COLO829 (cell line): ENCODE data around the gene SLC24A1.
A peak's percentile ranks its signal among the peaks of the same experiment; 100 is the strongest.

Experiments
- DNase-seq: peaks from one replicate; pipeline ENCODE4 v3.0.0; 2012; ENCODE audit warnings: low spot score

The SLC24A1 gene

DNA sequence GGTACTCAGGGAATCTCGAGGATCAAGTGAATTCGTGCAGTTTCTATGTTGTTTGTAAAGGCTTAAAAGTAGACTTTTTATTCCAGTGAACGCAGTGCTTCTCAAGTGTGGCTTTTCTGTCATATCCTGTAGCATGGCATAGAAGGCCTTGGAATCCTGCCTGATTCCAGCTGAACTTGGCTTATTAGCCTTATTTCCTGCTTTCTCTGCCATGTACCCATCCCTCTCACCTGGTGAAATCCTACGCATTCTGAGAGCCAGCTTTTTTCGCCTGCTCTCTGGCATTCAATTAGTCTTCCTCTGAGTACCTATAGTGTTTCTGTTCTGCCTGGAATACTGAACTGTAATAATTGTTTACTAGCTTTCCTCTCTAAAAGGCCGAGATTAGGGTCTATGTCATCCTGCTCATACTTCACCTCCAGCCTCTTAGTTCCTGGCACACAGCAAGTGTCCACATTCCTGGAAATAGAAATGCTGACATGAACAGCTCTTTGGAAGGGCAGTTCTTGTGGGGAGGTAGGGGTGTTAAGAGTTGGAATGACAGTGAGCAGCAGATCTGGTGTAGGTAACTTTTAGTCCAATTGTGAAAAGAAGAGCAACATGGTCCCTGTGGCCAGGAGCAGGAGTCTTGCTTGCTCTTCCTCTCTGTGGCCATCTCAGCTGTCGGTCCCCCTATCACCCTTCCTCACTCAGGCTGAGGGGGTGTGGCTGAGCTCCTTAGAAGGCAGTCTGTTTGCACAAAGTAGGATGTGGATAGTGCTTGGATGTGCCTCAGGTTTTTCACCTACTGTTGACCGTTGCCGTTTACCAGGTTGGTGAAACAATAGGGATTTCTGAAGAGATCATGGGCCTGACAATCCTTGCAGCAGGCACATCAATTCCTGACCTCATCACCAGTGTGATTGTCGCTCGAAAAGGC is 30.4 kb downstream of the SLC24A1 start:
- no peak for DNase-seq

DNA sequence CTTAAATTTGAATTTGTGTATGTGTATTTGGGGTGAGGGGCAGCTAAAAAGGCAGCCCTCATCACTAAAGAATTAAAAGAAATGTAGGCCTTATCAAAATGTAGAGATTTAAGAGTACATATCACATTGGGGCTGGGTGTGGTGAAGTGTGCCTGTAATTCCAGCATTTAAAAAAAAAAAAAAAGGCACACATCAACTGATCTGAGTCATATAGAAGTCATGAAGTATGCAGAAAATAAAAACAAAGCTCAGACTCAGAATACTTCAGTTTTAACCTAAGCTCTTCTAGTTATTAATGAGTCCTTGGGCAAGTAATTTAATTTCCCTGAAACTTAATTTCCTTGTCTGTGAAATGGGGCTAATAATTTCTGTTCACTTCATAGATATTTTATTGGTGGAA is 31.6 kb downstream of the SLC24A1 start:
- DNase-seq = no peak

DNA sequence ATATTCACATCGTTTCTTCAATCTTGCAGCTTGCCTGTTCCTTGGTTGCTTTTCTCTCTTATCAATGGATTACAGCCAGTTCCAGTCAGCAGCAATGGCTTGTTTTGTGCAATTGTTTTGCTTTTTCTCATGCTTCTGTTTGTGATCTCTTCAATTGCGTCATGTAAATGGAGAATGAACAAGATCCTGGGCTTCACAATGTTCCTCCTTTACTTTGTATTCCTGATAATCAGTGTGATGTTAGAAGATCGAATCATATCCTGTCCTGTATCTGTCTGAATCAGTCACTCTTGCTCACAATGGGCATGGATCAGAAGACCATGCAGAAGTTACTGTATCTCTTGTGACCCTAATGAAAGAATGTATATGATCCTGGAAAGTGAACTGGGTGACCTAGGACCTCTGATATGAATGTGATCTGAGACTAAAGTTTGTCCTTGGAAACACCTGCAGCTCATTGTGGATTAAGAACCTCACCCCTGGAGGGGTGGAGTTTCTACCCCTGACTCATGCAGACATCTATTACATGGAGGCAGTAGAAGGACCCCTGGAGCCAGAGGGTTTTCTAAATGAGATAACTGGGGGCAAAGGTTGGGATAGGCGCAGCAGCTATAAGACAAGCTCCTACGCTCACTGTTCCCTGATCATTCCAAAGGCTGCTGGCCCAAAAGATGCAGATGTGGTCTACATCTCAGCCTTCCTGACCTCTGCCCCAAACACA is 32.2 kb downstream of the SLC24A1 start:
- DNase-seq = no peak

DNA sequence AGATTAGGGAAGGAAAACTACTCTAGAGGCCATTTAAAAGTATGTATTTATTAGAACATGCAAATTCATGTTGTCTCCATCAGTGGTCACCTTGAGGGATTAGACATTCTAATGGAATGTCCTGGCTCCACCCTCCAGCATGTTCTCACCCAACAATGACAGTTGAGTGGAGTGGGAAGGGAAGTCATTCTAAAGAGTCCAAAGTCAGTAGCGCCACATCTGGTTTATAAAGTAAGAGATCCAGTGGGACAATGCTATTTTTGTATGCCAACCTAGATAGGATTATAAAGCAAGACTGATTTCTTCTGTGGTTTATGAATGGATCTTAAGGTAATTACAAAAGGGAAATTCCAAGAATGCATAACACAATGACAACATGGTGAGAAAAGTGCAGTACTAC is 33.3 kb downstream of the SLC24A1 start:
- DNase-seq = no peak

DNA sequence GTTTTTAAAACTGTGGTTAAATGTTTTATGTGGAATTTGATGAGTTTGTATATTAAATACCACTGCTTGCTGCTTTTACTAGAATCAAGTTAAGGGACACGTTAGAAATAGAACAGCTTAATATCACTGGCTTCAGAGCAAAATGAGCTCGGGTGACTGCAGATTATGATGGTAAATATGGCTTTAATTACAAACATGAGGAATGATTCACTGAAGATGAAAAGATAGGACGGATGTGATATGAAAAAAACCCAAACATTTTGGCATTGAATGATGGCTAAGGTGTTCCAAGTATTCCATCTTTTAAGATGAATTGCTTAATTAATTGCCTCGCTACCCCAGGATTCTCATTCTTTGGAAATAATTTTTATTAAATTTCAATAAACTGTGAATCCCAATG is 33.7 kb downstream of the SLC24A1 start:
- DNase-seq = no peak

DNA sequence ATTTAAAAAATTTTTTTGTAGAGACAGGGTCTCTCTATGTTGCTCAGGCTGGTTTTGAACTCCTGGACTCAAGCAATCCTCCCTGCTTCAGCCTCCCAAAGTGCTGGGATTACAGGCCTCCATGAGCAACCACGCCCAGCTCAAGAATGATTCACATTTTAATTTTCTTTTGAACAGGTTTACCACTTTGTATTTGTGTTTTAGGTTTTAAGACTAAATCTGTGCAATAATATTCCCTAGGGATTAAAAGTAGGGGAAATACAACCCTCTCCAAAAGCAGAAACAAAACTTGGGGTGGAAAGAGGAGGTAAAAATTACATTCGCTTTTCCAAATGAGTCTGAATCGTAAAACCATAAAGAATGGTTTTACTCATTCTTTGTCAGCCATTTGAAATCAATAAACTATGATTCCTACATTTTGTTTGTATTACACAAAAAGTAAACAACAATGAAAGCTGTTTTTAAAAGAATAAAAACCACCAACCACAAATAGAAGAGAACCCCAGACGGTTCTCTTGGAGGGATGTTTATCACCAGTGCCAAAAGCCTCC is 37.8 kb downstream of the SLC24A1 start:
- DNase-seq = no peak

DNA sequence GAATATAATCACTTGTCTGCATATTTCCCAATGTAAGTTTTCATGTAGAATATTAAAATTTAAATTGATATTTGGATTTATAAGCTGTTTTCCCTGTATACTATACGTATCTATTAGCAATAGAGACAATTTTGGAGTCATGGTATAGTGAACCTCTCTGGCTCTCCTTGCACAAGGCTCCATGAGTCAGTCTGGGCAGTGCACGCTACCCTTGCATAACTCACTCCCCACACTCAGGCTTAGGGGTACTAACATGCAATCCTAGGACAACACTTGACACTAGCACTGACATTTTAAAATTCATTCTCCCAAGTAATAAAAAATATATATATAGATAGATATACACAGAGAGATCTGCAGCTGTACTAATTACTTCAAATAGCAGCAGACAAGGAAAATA is 39.2 kb downstream of the SLC24A1 start:
- DNase-seq = no peak

DNA sequence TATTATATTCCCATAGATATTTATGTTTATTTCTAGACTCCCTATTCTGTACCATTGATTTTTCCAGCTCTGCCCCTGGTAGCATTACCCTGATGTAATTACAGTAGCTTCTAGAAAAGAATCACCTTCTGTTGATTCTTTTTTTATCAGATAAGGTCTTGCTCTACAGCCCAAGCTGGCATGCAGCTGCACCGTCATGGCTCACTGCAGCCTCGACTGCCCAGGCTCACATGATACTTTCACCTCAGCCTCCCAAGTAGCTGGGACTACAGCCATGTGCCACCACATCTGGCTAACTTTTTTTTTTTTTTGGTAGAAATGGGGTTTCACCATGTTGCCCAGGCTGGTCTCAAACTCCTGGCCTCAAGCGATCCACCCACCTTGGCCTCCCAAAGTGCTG is 41.8 kb downstream of the SLC24A1 start:
- no peak for DNase-seq

DNA sequence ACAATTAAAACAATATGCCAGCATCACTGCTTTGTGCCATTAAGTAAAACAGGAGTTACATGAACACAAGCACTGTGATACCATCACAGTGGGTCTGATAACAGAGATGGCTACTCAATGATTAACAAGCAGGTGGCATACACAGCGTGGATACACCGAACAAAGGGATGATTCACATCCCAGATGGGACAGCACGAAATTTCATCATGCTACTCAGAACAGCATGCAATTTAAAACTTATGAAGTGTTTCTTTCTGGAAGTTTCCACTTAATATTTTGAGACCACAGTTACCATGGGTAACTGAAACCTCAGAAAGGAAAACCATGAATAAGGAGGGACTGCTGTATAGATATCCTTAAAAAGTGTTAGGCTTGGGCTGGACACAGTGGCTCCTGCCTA is 44.5 kb downstream of the SLC24A1 start:
- DNase-seq = peak; percentile 22

DNA sequence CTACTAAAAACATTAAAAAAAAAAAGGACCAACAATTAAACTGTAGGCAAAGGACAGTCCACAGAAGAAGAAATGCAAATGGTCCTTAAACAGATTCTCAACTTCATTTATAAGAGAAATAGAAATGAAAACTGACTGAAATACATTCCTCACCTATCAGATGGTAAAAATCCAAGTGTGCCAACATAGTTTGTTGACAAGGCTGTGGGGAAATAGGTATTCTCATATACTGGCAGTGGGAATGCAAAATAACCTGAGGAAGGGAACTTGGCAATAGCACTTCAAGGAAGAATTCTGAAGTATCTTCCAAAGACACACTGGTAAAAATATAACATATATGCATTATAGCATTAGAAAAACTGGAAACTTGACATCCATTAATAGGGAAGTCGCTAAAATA is 53.8 kb downstream of the SLC24A1 start:
- no peak for DNase-seq

DNA sequence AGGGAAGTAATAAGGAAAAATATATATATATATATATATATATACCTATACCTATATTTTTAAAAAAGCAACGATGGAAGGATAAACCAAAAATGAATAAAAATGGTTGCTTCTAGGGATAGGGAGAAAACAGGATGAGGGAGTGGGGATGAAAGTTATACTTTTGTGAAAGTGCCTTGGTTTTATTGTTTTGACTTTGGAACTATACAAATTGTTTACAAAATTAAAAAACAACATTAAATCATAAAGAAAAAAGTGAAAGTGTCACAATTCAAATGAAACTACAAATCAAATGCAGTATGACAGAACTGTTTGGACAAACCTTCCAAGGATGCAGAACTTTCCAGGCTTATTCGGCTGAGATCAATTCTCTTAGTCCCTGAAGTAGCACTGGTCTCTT is 54.4 kb downstream of the SLC24A1 start:
- no peak for DNase-seq

DNA sequence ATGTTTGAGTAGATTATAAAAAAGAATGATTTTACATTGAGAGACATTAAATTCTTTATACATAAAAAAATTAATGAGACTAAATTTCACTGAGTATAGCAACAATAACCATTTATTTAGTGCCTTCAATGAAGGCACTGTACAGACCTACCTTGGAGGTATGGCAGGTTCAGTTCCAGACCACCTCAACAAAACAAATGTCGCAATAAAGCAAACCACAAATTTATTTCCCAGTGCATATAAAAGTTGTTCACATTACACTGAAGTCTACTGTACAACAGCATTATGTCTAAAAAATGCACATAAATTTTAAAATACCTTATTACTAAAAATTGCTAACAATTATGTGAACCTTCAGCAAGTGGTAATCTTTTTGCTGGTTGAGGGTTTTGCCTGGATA is 58.8 kb downstream of the SLC24A1 start:
- DNase-seq = no peak

DNA sequence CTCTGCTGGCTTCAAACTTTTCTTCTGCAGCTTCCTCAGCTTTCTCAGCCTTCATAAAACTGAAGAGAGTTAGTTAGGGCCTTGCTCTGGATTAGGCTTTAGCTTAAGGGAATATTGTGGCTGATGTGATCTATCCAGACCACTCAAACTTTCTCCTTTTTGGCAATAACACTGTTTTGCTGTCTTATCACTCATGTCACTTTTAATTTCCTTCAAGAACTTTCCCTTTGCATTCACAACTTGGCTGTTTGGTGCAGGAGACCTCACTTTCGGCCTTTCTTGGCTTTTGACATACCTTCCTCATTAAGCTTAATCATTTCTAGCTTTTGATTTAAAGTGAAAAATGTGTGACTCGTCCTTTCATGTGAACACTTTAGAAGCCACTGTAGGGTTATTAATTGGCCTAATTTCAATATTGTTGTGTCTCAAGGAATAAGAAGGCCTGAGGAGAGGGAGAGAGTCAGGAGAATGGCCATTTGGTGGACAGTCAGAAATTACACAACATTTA is 60.7 kb downstream of the SLC24A1 start:
- DNase-seq = no peak

DNA sequence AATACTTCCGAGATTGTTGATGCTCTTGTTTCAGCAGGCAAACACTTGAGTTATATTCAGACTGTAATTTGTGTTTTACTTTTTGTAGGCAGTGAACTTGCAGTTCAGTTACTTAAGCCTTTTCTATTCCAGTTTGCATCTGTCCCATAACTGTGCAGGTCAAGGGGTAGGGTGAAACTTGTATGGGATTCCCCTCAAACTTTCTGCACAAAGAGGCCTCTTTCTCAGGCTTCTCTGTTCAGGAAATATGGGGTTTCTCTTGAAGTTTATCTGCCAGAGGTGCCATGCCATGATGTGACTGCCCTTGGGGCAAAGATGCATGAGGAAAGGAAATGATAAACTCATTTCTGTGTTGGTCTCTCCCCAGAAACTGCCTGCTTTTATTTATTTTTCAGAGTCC is 66.7 kb downstream of the SLC24A1 start:
- DNase-seq = no peak

DNA sequence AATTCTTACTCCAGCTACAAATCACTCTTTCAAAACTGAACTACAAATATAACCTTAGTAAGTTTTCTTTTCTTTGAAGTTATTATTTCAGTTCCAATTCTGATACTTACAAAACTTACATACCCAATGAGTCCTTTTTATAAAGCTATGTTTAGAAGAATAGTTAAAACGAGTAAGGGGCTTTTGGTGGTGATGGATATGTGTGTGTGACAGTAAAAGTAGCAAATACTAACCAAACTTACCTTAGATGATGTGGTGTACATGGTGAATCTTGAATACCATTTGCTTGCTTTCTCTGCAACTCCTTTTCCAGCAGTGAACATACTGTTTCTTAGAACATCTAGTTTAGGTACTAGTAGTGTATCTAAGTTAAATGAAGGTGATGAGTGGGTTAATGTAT is 68.4 kb downstream of the SLC24A1 start:
- DNase-seq = no peak

DNA sequence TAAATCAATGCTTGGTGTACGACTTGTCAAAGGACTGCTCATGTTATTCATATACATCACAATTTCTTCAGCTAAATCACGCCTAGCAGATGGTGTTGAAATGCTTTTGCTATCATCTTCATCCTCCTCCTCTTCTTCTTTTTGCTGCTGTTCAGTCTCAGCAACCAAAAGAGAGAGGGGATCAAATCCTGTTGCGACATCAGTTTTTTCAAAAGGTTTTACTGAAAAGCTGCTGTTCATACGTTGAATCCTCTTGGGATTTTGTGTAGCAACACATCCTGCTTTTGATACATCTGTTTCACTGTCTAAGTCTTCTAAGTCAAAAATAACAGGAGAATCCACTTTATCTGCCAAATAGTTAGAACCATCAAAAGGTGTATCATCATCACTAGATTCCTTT is 69.0 kb downstream of the SLC24A1 start:
- DNase-seq = no peak

DNA sequence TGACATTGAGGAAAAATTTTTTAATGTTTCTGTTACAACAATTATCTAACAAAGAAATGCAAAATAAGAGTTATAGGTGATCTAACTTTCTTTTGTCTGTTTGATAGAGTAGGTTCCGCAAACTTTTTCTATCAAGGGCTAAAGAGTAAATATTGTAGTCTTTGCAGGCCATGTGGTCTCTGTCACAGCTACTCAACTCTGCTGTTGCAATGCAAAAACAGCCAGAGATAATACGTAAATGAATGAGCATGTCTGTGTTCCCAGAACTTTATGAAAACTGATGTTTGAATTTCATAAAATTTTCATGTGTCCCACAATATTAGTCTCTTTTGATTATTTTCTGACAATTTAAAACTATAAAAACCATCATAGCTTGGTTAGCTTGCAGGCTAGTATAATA is 73.3 kb downstream of the SLC24A1 start:
- DNase-seq = no peak
